ENCODE data around the gene CELSR2. TPM values are rescaled to one million over a fixed set of nuclear protein-coding genes. Genes with fewer than 3 reads are reported as not detected.

The CELSR2 gene
- polyA plus RNA-seq, 2 of the 4 experiments (the other 2 are of a cell fraction) = 2.5 to 5.9 TPM

DNA sequence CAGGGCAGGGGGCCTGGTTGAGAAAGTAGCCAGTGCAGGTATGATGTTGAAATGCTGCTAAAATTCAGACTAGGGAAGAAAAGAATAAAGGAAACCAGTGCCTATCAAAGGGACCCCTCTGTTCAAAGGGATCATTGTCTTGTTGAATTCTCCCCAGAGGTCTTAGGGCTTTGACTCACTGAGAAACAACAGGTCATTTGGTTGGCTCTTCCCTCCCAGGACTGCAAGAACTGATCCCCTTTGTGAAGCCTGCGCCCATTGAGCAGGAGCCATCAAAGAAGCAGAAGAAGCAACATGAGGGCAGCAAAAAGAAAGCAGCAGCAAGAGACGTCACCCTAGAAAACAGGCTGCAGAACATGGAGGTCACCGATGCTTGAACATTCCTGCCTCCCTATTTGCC, 11.8 kb upstream of the CELSR2 start (continued):
- TF ChIP-seq HOXB13 (CRISPR knock-in tag; IDR thresholded peaks at IDR 0.05; ENCODE audit: low read depth) (no peak), HOXB5 (CRISPR knock-in tag; IDR thresholded peaks at IDR 0.05) (no peak), TP53 (CRISPR knock-in tag; IDR thresholded peaks at IDR 0.05) (no peak)

DNA sequence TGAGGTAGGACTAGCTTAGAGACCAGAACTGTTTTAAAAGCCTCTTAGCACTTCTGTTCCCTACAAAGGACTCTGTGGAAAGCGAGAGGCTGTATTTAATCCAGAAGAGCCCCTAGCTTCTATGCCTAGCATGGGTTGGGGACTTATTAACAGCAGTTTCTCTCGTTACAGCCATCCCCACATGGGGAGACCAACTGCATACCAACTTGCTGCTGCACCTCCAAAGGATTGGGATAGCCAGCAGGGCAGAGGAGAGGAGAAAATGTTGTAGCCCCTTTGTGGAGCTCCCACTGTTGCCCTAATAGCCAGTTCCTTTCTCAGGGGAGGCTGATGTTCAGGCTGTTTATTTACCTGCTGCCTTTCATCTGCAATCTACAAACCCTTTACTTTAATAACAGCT, 11.0 kb upstream of the CELSR2 start:
- ATAC-seq = no peak
- no peaks in the 10 kb centered on the region for H3K9me3 ChIP-seq
- CTCF ChIA-PET = interaction anchor here (1.1 to 2.9 kb wide), 4 partner anchors 10 to 160 kb away, joined by 3 to 13 read pairs (median 4); partner anchors contain the start of gene SORT1
- POLR2A ChIA-PET = no interaction called here
- WGBS (ENCODE audit: missing lambda C conversion rate) = 100% methylated on average over 2 of the region's 2 CpGs
- H3K4me2 ChIP-seq = no peak overlapping the region
- no peak for DNase-seq (ENCODE audit: low read depth in 1 of 2, low spot score in 1 of 2)
- FAIRE-seq = no peak
- H3K4me3 ChIP-seq = no peak overlapping the region
- TF ChIP-seq KDM5A (IDR thresholded peaks at IDR 0.05) (no peak), ZSCAN20 (CRISPR knock-in tag; IDR thresholded peaks at IDR 0.05) (no peak)
- TF ChIP-seq, protein P1, sequence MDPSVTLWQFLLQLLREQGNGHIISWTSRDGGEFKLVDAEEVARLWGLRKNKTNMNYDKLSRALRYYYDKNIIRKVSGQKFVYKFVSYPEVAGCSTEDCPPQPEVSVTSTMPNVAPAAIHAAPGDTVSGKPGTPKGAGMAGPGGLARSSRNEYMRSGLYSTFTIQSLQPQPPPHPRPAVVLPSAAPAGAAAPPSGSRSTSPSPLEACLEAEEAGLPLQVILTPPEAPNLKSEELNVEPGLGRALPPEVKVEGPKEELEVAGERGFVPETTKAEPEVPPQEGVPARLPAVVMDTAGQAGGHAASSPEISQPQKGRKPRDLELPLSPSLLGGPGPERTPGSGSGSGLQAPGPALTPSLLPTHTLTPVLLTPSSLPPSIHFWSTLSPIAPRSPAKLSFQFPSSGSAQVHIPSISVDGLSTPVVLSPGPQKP (IDR thresholded peaks at IDR 0.05; ENCODE audit: low read depth, low read length) = no peak
- H3K4me1 ChIP-seq = peaks cover 8% of the 10 kb centered on the region; the same call in 1 of the 3 replicates
- H3K27ac ChIP-seq = no peak overlapping the region

DNA sequence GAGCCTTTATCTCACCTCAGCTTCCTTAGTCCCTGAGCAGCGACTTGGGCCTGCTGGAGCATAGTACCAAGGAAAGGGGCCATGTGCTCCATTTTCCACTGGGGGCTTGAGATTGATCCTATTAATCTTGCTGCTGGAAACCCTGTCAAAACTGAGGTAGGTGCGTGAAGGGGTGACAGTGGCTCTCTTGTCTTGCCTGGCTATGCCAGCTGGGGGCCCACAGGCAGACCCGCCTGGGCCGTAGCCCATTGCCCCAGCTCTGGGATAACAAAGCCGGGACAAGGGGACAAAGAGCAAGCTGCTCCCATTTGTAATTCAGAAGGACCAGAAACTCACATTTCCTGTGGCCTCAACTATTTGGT, 10.3 kb upstream of the CELSR2 start:
- Histone ChIP-seq H3K4me1 (peaks cover 8% of the 10 kb centered on the region; the same call in 1 of the 3 replicates), H3K9me3 (no peaks in the 10 kb centered on the region), H3K4me3 (no peak overlapping the region), H3K4me2 (no peak overlapping the region), H3K27ac (no peak overlapping the region)
- ChIA-PET CTCF (interaction anchor here (0.8 to 2.9 kb wide), 10 partner anchors 9 to 252 kb away, joined by 3 to 13 read pairs (median 3); partner anchors contain the start of gene SORT1), POLR2A (no interaction called here)
- FAIRE-seq (no peak), DNase-seq (ENCODE audit: low read depth in 1 of 2, low spot score in 1 of 2) (no peak), ATAC-seq (no peak)
- WGBS (ENCODE audit: missing lambda C conversion rate) = 82% methylated on average over 5 of the region's 5 CpGs
- TF ChIP-seq CBX2 (IDR thresholded peaks at IDR 0.05; ENCODE audit: borderline replicate concordance, low read depth) = no peak
- TF ChIP-seq TFCP2L1 (CRISPR knock-in tag; IDR thresholded peaks at IDR 0.05) = no peak
- no peak for TF ChIP-seq MAFK (IDR thresholded peaks at IDR 0.05; ENCODE audit: partially characterized antibody)
- no peak for TF ChIP-seq ZNF302 (CRISPR knock-in tag; IDR thresholded peaks at IDR 0.05)
- TF ChIP-seq, protein P2, sequence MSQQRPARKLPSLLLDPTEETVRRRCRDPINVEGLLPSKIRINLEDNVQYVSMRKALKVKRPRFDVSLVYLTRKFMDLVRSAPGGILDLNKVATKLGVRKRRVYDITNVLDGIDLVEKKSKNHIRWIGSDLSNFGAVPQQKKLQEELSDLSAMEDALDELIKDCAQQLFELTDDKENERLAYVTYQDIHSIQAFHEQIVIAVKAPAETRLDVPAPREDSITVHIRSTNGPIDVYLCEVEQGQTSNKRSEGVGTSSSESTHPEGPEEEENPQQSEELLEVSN (IDR thresholded peaks at IDR 0.05; ENCODE audit: borderline replicate concordance, low read depth) = no peak

DNA sequence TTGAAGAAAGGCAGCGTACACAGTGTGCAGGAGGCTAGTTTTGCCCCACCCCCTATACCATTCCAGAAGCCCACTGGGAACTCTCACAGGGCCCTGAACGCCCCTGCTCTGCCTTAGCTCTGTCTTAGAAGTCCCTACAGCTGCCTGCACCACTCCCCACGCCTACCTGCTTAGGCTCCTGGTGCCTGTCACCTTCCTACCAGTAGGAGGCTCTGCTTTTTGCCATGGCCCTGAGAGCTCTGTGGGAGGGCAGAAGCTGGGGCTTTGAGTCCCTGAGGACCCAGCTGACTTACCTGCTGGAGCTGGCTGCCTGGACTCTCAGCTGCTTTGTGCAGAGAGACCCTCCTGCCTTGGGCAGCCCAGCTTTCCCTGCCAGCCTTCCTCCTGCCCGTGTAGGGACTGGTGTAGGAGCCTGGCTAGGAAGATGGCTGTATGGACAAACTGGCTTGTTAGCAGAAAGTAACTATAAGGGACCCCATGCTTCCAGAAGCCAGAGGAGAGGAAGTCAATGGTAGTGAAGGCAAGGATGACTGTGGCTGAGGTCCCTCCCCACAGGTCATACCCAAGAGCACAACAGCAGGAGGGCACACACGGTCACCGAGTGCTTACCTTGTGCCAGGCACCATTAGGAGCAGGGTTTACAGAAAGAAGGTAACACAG, 9.8 kb upstream of the CELSR2 start:
- CTCF ChIA-PET = interaction anchor here (0.6 to 2.9 kb wide), 12 partner anchors 9 to 251 kb away, joined by 3 to 13 read pairs (median 3); partner anchors contain the start of gene SORT1
- Histone ChIP-seq H3K27ac (no peak overlapping the region), H3K9me3 (no peaks in the 10 kb centered on the region), H3K4me3 (no peak overlapping the region), H3K4me2 (no peak overlapping the region), H3K4me1 (peaks cover 8% of the 10 kb centered on the region; the same call in 1 of the 3 replicates)
- DNase-seq (ENCODE audit: low read depth in 1 of 2, low spot score in 1 of 2) = peak; percentile 53 to 55
- POLR2A ChIA-PET = no interaction called here
- peak; percentile 79 to 90 for ATAC-seq
- WGBS (ENCODE audit: missing lambda C conversion rate) = 63% methylated on average over 4 of the region's 6 CpGs
- FAIRE-seq = no peak
- TF ChIP-seq RAD21 (conservative IDR thresholded peaks at IDR 0.05 in 1 of 2, IDR thresholded peaks at IDR 0.05 in 1 of 2) (peak in 1 of 2 experiments; percentile 11; a peak in 1 of 5 replicates), NPAS2 (CRISPR knock-in tag; IDR thresholded peaks at IDR 0.05; ENCODE audit: borderline replicate concordance) (no peak), ZNF302 (CRISPR knock-in tag; IDR thresholded peaks at IDR 0.05) (no peak), CEBPB (IDR thresholded peaks at IDR 0.05) (no peak), HOXA7 (CRISPR knock-in tag; IDR thresholded peaks at IDR 0.05) (no peak), RCOR1 (IDR thresholded peaks at IDR 0.05; ENCODE audit: low read depth, low read length) (no peak)
- TF ChIP-seq, protein P3, sequence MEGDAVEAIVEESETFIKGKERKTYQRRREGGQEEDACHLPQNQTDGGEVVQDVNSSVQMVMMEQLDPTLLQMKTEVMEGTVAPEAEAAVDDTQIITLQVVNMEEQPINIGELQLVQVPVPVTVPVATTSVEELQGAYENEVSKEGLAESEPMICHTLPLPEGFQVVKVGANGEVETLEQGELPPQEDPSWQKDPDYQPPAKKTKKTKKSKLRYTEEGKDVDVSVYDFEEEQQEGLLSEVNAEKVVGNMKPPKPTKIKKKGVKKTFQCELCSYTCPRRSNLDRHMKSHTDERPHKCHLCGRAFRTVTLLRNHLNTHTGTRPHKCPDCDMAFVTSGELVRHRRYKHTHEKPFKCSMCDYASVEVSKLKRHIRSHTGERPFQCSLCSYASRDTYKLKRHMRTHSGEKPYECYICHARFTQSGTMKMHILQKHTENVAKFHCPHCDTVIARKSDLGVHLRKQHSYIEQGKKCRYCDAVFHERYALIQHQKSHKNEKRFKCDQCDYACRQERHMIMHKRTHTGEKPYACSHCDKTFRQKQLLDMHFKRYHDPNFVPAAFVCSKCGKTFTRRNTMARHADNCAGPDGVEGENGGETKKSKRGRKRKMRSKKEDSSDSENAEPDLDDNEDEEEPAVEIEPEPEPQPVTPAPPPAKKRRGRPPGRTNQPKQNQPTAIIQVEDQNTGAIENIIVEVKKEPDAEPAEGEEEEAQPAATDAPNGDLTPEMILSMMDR (IDR thresholded peaks at IDR 0.05) = peak; percentile 34
- TF ChIP-seq, protein P4, sequence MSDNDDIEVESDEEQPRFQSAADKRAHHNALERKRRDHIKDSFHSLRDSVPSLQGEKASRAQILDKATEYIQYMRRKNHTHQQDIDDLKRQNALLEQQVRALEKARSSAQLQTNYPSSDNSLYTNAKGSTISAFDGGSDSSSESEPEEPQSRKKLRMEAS (IDR thresholded peaks at IDR 0.05) = no peak
- TF ChIP-seq, protein P2 (IDR thresholded peaks at IDR 0.05; ENCODE audit: borderline replicate concordance, low read depth) = no peak
- TF ChIP-seq, protein P1 (IDR thresholded peaks at IDR 0.05; ENCODE audit: low read depth, low read length) = no peak

Measured in A549 (cell line).